GM23248 (cell line): ENCODE data around the gene LCTL. TPM values are rescaled to one million over a fixed set of nuclear protein-coding genes. Genes with fewer than 3 reads are reported as not detected.

Experiments used
- DNase-seq: peaks from one replicate; pipeline ENCODE4 v3.0.0-alpha.2; 2015
- H2AFZ ChIP-seq: fragments of 200-600 bp; sonication (generic); 2 replicates; pipeline ENCODE4 v1.6.1; 2016; ENCODE audit warnings: antibody characterized with exemption
- H3F3A ChIP-seq: fragments of 200-600 bp; sonication (generic); 2 replicates; pipeline ENCODE4 v1.6.1; 2016; ENCODE audit warnings: mild to moderate bottlenecking, antibody characterized with exemption, mixed run types; ENCODE audit not compliant: insufficient read depth
- H3K27ac ChIP-seq: fragments of 200-600 bp; sonication (generic); 2 replicates; pipeline ENCODE4 v1.5.1; 2016; ENCODE audit warnings: mild to moderate bottlenecking
- H3K27me3 ChIP-seq: fragments of 200-600 bp; sonication (generic); replicated peaks from 2 replicates; pipeline ENCODE4 v1.6.1; 2016; ENCODE audit warnings: mild to moderate bottlenecking; ENCODE audit not compliant: insufficient read depth
- H3K36me3 ChIP-seq: fragments of 200-600 bp; sonication (generic); 2 replicates; pipeline ENCODE4 v1.6.1; 2016; ENCODE audit warnings: low read depth, mild to moderate bottlenecking
- H3K4me1 ChIP-seq: fragments of 200-600 bp; sonication (generic); 2 replicates; pipeline ENCODE4 v1.6.1; 2016; ENCODE audit warnings: mild to moderate bottlenecking; ENCODE audit not compliant: insufficient read depth
- H3K4me2 ChIP-seq: fragments of 200-600 bp; sonication (generic); one replicate; pipeline ENCODE4 v1.6.1; 2016; ENCODE audit warnings: mild to moderate bottlenecking; ENCODE audit not compliant: unreplicated experiment
- H3K4me3 ChIP-seq: fragments of 200-600 bp; sonication (generic); 2 replicates; pipeline ENCODE4 v1.5.1; 2016; ENCODE audit warnings: mild to moderate bottlenecking
- H3K79me2 ChIP-seq: fragments of 200-600 bp; sonication (generic); 2 replicates; pipeline ENCODE4 v1.6.1; 2016; ENCODE audit warnings: mild to moderate bottlenecking; ENCODE audit not compliant: insufficient read depth
- H3K9ac ChIP-seq: fragments of 200-600 bp; sonication (generic); 2 replicates; pipeline ENCODE4 v1.6.1; 2016; ENCODE audit warnings: mild to moderate bottlenecking
- H3K9me2 ChIP-seq: fragments of 200-600 bp; sonication (generic); 2 replicates; pipeline ENCODE4 v1.6.1; 2016; ENCODE audit warnings: mixed run types, mild to moderate bottlenecking, moderate library complexity; ENCODE audit not compliant: insufficient read depth
- H3K9me3 ChIP-seq: fragments of 200-600 bp; sonication (generic); one replicate; pipeline ENCODE4 v1.6.1; 2017; ENCODE audit warnings: low read depth
- H4K20me1 ChIP-seq: fragments of 200-600 bp; sonication (generic); 2 replicates; pipeline ENCODE4 v1.6.0; 2016; ENCODE audit not compliant: insufficient read depth
- EZH2 ChIP-seq: fragments of 200-600 bp; sonication (generic); IDR thresholded peaks from 2 replicates; pipeline ENCODE4 v1.6.1; 2018; ENCODE audit warnings: antibody characterized with exemption, mild to moderate bottlenecking; ENCODE audit not compliant: insufficient read depth, poor library complexity, severe bottlenecking
- EZH2phosphoT487 ChIP-seq: fragments of 200-600 bp; sonication (generic); IDR thresholded peaks from 2 replicates; pipeline ENCODE4 v1.6.1; 2018; ENCODE audit warnings: antibody characterized with exemption, moderate library complexity, mild to moderate bottlenecking, low read depth; ENCODE audit not compliant: insufficient read depth
- WGBS, 2 experiments: methylation state at CpG; one replicate each; pipeline ENCODE4 v1.1.6; 2015 to 2017; ENCODE audit warnings: low lambda C conversion rate in 2 of 2, low coverage in 1 of 2; ENCODE audit errors: missing lambda C conversion rate in 2 of 2; 5-methylcytosine and 5-hydroxymethylcytosine counted together
- in situ Hi-C: fragments of 300-500 bp; cut with MboI; formaldehyde crosslinking; loops from 2 replicates; pipeline ENCODE4 v1.15.0; 2020
- polyA plus RNA-seq: library from polyadenylated mRNA; unstranded; fragments of >200 nt; fragmentation: Nextera tagmentation; extraction: Ambion mirVana; gene quantifications from 2 replicates; pipeline ENCODE4 v1.2.1, GENCODE V29; 2016
- total RNA-seq: library from RNA; depleted of rRNA; stranded (reverse); fragments of >200 nt; shearing (Covaris generic); gene quantifications from 2 replicates; pipeline ENCODE4 v1.2.3, GENCODE V29; 2014

The LCTL gene
- total and polyA plus RNA-seq, 2 experiments from 2014 or later, result 0.68 TPM; not detected in 1

DNA sequence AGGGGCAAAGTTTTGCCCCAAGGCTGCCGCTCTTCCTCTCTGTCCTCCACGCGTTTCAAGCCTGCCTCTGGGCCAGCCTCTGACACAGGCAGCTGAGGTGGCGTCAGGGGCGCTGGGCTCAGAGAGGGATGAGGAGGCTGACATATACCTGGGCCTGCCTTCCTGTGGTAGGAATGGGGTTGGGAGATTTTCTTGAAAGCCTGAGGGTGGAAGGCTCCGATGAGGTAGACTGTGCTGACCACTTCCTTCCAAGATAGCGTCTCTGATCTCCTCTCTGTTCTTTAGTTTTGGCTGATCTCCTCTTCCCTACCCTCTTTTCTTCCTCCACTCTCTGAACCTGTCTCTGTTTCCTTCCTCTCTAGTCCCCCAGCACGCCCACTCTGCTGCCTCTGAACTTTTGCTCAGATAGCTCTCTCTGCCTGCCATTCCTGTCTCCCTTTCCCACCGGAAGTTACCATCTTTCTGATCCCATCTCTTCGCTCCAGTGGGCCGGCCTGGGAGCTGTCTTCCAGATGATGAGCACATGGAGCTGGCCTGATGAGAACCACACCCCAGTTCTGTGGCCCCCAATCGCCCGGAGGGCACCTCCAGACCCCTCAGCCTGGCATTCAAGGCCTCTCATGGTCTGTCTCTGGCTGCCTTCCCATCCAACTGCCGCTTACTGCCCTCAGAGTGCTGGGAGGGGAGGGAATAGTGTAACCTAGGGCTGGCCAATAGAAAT lies 32.5 kb upstream of the LCTL start:
- 72 to 76% methylated on average over 13 to 14 of the region's 14 CpGs for WGBS, 2 experiments
- Histone ChIP-seq H3K9me2 (no peaks in the 10 kb centered on the region), H3K79me2 (no peaks in the 10 kb centered on the region), H3K4me2 (no peak overlapping the region), H3K27ac (no peak overlapping the region), H3K27me3 (no peaks in the 10 kb centered on the region), H3F3A (peaks cover 13% of the 10 kb centered on the region; the same call in 1 of the 2 replicates), H3K36me3 (no peaks in the 10 kb centered on the region), H4K20me1 (no peaks in the 10 kb centered on the region), H3K4me3 (no peak overlapping the region), H3K4me1 (no peaks in the 10 kb centered on the region), H2AFZ (no peak overlapping the region), H3K9ac (no peak overlapping the region), H3K9me3 (no peaks in the 10 kb centered on the region)
- no peak for DNase-seq
- in situ Hi-C loops, result no loop called here
- no peak for TF ChIP-seq EZH2phosphoT487
- TF ChIP-seq EZH2, result no peak

DNA sequence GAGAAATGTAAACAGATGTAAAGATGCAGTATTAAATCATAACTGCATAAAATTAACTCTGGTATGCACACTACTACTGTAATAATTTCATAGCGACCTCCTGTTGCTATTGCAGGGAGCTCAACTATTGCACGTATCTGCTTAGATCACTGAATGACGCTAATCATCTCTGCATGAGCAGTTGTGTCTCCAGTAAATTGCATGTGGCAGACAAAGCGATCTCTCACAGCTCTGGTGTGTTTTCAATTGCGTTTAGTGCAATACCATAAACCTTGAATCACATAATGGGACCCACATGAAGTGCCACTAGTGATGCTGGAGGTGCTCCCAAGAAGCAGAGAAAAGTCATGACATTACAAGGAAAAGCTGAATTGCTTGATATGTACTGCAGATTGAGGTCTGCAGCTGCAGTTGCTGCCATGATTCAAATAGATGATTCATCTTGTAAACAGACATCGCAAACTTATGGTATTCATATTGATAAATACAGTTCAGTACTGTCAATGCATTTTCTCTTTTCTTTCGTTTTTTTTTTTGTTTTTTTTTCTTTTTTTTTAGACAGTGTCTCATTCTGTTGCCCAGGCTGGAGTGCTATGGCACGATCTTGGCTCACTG lies 30.2 kb upstream of the LCTL start:
- H3K4me3 ChIP-seq, result no peak overlapping the region
- H3K36me3 ChIP-seq, result no peaks in the 10 kb centered on the region
- in situ Hi-C loops, result no loop called here
- peak; percentile 70 for DNase-seq
- no peaks in the 10 kb centered on the region for H3K9me2 ChIP-seq
- no peaks in the 10 kb centered on the region for H4K20me1 ChIP-seq
- no peaks in the 10 kb centered on the region for H3K79me2 ChIP-seq
- H3K27me3 ChIP-seq, result no peaks in the 10 kb centered on the region
- H3F3A ChIP-seq, result peaks cover 13% of the 10 kb centered on the region; the same call in 1 of the 2 replicates
- no peaks in the 10 kb centered on the region for H3K9me3 ChIP-seq
- WGBS, 2 experiments, result 10 to 12% methylated on average over 8 of the region's 8 CpGs
- H3K4me1 ChIP-seq, result no peaks in the 10 kb centered on the region
- H3K4me2 ChIP-seq, result peak overlapping the region; percentile 0
- H2AFZ ChIP-seq, result no peak overlapping the region
- no peak overlapping the region for H3K9ac ChIP-seq
- no peak overlapping the region for H3K27ac ChIP-seq
- TF ChIP-seq EZH2, result no peak

GRCh38 chr15:66595332-66595731 lies 29.5 kb upstream of the LCTL start:
- Histone ChIP-seq H2AFZ (no peak overlapping the region), H3K27ac (no peak overlapping the region), H3F3A (peaks cover 13% of the 10 kb centered on the region; the same call in 1 of the 2 replicates), H3K27me3 (no peaks in the 10 kb centered on the region), H3K9ac (no peak overlapping the region), H3K9me2 (no peaks in the 10 kb centered on the region), H3K4me3 (no peak overlapping the region), H4K20me1 (no peaks in the 10 kb centered on the region), H3K79me2 (no peaks in the 10 kb centered on the region), H3K9me3 (no peaks in the 10 kb centered on the region), H3K36me3 (no peaks in the 10 kb centered on the region), H3K4me1 (no peaks in the 10 kb centered on the region), H3K4me2 (no peak overlapping the region)
- no peak for DNase-seq
- in situ Hi-C loops, result no loop called here
- TF ChIP-seq EZH2 (no peak), EZH2phosphoT487 (no peak)

DNA sequence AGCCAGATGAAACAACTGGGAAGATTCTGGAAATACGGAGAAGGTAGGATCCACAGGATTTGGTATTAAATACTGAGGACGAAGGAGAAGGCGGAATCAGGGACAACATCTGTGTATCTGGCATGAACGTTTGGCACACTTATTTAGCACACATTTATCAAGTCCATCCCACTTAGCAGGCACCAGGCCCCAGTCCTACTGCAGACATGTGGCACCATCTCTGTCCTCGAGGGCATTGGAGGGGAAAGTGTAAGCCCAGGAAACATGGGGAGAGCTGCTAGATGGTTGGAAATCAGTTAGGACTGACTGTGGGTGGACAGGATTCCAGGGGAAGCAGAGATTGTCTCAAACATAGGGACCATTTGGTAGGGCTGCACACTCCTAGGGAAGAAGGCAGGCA lies 29.0 kb upstream of the LCTL start:
- H3K79me2 ChIP-seq, result no peaks in the 10 kb centered on the region
- no peak for TF ChIP-seq EZH2
- TF ChIP-seq EZH2phosphoT487, result no peak
- no peaks in the 10 kb centered on the region for H3K36me3 ChIP-seq
- H3K27ac ChIP-seq, result no peak overlapping the region
- H3K4me2 ChIP-seq, result no peak overlapping the region
- H3K9me2 ChIP-seq, result no peaks in the 10 kb centered on the region
- in situ Hi-C loops, result no loop called here
- H3K27me3 ChIP-seq, result no peaks in the 10 kb centered on the region
- H3K9ac ChIP-seq, result no peak overlapping the region
- H2AFZ ChIP-seq, result no peak overlapping the region
- H3K4me3 ChIP-seq, result no peak overlapping the region
- no peak for DNase-seq
- H3F3A ChIP-seq, result peaks cover 13% of the 10 kb centered on the region; the same call in 1 of the 2 replicates
- WGBS, 2 experiments, result 47 to 55% methylated on average over 5 of the region's 5 CpGs
- no peaks in the 10 kb centered on the region for H4K20me1 ChIP-seq
- no peaks in the 10 kb centered on the region for H3K9me3 ChIP-seq
- no peaks in the 10 kb centered on the region for H3K4me1 ChIP-seq
